GM12873 (cell line): ENCODE data around the gene TMEM9B.

ENCODE experiments used
- TF ChIP-seq, protein P1 (sequence below): IDR thresholded peaks from 2 replicates; pipeline ENCODE4 v1.5.1; 2012; ENCODE audit warnings: low read depth, mild to moderate bottlenecking, moderate library complexity, low read length, control low read depth; ENCODE audit not compliant: insufficient read depth; ENCODE audit errors: missing control alignments

TMEM9B gene

DNA sequence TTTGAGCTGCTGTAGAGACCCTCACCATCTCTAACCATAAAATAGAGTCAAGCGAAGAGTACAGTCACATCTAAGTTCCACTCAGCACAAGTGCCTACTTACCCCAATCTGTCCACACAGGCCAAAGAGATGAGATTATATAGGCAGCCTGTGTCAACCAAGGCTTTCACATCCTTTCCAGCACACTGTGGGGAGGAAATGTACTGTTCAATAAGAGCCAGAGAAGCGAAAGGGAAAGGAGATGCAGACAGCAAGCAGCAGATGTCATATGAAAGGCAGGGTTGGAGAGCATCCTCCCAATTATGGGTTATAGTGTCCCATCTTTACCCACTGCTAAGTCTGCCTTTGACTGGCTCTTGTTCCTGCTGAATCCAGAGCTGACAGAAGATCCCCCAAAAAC, 23.2 kb upstream of the TMEM9B start:
- TF ChIP-seq, protein P1, sequence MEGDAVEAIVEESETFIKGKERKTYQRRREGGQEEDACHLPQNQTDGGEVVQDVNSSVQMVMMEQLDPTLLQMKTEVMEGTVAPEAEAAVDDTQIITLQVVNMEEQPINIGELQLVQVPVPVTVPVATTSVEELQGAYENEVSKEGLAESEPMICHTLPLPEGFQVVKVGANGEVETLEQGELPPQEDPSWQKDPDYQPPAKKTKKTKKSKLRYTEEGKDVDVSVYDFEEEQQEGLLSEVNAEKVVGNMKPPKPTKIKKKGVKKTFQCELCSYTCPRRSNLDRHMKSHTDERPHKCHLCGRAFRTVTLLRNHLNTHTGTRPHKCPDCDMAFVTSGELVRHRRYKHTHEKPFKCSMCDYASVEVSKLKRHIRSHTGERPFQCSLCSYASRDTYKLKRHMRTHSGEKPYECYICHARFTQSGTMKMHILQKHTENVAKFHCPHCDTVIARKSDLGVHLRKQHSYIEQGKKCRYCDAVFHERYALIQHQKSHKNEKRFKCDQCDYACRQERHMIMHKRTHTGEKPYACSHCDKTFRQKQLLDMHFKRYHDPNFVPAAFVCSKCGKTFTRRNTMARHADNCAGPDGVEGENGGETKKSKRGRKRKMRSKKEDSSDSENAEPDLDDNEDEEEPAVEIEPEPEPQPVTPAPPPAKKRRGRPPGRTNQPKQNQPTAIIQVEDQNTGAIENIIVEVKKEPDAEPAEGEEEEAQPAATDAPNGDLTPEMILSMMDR: no peak

DNA sequence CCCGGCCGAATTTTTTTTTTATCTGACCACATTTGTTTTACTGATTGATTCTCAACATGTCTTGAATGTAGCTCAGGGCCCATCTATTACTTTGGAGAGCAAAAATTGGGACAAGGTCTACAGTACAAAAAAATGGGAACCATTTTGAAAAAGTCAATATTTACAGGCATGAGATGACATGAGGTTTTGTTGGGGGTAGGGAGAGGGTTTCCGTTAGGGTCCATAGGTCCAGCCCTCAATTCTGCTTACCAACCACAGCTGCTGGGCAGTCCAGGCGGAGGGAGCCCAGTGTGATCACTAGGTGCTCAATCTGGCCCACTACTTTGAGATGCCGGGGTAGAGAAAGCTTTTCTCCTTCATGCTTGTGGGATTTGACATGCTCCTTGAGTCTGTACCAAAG, 21.2 kb upstream of the TMEM9B start:
- TF ChIP-seq, protein P1: no peak

DNA sequence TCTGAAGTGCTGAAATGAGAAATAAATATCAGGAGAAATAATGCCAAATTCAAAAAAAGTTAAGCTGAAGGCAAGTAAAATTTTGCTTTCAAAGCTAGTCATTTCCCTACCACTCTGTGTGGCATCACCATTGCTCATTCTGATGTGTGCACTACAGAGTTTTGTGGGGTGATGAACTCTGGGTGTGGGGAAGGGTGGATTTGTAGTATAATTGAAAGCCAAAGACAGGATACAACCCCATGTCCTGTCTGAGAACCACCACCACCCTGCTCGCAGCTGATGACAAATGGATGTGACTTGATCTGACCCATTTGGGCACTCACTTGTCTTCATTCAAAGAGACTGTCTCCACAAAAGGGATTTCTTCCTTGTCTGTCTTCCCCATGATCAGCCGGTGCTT, 19.3 kb upstream of the TMEM9B start:
- TF ChIP-seq, protein P1: no peak

DNA sequence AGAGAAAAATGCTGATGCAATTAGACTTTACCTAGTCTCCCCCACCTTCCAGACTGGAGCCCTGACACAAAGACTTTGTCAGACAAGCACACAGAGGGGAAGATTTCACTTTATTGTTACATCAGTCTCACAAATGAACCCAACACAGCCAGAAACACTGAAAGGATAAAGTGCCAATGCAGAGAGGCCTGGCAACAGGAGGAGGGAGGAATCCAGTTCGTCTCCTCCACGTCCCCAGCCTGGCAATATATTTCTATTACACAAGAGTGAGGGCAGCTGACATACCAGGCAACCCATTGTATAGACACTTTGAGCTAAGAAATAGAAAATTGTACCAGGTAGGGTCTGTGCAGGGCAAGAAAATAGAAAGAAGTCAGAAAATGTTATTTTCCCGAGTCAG, 16.2 kb upstream of the TMEM9B start:
- TF ChIP-seq, protein P1: no peak

DNA sequence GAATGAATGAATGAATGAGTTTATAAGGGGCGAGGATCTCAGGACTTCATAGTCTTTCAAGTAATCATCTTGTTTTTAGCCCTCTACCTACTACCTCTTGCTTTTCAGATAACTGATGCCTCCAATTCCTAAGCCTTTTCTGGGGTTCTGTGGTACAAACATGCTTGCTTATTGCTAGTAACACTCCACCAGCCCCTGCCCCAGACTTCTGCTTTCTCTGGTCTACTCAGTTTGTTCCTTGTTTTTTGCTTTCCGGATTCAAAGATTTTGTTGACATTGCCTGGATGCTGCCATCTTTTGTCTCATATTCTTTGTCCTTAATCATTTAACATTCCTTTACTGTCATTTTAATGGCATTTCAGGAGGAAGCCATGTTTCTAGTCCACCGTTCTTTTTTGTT, 8.9 kb upstream of the TMEM9B start:
- TF ChIP-seq, protein P1: no peak

DNA sequence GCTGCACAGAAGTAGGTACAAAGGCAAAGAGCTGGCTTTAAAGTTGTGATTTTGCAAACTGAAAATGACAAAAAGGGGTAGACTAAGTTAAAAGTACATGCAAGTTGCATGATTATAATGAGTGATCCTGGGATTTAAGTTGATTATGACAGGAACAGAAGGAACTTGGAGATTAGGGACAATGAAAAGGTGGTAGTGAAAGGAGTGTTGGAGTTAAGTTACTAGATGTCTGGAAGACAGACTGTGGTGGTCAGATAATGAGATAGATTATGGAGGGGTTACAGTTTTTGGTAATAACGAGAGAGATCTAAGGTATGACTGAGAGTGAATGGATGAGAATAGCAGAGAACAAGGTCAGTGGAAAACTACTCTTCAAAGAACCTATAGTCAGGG, 7.7 kb upstream of the TMEM9B start:
- TF ChIP-seq, protein P1: no peak

DNA sequence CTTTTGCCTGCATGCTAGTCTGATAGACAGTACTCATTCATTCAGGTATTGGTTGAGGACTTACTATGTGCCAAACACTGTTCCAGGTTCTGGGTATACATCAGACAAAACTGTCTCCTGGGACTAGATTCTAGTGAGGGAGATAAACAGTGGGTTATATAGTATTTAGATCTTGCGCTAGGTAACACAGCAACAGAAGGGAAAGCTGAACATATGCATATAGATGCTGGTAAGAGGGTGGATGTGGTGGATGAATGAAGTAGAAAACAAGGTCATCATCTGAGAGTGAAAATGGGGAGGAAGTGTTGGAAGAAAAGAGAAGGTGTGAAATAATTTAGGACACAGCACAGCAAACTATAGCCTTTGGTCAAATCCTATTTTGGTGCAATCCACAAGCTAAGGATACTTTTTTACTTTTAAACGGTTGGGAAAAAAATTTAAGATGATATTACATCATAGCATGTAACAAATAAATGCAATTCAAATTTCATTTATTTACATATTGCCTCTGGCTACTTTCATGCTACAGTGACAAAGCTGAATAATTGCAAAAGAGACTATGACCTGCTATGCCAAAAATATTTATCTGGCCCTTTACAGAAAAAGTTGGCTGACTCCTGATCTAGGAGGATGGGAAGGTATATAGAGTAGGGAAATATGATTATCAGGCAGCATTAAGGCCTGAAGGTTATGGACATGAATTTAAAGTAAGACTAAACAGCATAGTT, 7.1 kb upstream of the TMEM9B start:
- TF ChIP-seq, protein P1: no peak
